ENCODE results near the gene DLEC1.
"Not testable (repeated sequence)": the region's sequence is repeated elsewhere in the genome, so short reads cannot be mapped to it uniquely, and the experiment has no call there.

The DLEC1 gene

DNA sequence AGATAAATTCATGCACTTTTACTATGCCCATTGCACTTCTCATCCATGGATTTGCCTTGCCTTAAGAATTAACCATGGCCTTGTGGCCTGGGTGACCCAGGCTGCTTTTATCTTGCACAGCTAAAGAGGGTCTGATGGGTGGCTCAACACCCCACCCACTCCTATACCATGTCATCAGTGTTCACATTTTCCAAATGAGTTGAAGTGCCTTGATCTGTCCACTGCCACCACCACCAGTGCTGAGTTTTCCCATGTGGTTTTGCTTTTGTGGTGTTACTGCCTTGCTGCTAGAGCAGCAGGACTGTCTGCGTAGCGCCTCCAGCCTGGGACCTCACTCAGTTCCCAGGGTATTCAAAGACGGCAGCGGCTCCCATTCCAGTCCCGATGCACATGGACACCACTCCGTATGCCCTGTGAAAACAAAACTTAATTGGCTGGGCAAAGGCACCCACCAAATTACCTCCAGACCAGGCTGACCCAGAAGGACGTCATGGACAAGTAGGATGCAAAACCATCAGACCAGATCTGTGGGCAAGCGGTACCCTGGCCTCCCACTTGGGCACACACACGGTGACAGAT, 83.8 kb downstream of the DLEC1 start:
- DNase-seq, result no peak

DNA sequence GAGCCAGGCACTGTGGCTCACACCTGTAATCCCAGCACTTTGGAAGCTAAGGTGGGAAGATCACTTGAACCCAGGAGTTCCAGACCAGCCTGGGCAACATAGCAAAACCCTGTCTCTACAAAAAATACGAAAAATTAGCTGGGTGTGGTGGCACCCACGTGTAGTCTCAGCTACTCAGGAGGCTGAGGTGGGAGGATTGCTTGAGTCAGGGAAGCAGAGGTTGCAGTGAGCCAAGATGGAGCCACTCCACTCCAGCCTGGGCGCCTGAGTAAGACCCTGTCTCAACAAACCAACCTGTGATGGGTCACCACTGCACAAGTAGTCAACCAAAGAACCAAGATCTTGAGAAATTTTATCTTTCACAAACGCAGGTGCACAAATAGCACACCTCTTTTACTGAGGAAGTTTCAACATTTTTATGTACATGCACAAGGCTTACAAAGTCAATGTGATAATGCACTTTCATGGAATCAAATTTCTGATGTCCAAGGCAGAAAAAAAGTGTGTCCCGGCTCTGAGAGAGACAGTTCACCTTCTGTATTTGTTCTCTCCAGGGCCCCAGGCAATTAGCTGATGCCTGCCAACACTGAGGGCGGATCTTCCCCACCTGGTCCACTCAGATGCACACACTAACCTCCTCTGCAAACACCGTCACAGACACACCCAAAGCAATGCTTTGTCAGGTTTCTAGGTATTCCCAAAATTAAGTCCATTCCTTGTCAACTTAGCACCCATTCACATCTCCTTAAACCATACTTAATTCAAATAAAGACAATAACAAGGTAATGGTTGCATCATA, 85.5 kb downstream of the DLEC1 start:
- DNase-seq, result no peak

DNA sequence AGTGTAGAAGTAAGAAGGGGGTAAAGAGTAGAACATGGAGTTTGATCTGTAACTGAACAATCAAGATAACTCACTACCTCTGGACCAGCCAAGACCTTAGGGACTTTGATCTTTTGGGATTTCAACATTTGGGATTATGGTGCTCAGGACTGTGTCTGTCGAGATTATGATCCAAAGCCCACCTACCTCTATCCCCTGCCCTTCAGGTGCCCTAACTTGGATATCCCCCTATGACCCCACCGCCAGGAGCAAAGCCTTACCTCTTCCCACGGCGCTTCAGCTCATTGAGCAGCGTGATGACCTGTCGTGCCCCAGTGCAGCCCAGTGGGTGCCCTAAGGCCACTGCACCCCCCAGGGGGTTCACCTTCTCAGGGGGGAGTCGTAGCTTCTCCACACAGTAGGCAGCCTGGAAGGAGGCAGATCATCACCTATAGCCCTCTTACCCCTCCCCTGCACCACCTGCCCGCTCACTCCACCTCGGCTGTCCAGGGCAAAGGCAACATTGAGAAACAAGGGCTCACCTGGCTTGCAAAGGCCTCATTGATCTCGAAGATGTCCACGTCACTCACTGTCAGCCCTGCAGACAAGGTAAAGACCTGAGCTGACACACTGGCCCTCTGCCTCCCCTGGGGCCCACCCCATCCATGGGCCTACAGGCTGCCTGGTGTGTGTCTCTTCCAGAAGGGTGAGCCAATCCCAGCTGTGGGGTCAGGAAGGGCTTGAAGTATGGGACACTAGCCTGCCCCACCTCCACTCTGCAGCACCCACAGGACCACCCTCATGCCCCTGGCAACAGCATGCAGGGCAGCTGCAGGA, 86.5 kb downstream of the DLEC1 start:
- DNase-seq, result no peak

DNA sequence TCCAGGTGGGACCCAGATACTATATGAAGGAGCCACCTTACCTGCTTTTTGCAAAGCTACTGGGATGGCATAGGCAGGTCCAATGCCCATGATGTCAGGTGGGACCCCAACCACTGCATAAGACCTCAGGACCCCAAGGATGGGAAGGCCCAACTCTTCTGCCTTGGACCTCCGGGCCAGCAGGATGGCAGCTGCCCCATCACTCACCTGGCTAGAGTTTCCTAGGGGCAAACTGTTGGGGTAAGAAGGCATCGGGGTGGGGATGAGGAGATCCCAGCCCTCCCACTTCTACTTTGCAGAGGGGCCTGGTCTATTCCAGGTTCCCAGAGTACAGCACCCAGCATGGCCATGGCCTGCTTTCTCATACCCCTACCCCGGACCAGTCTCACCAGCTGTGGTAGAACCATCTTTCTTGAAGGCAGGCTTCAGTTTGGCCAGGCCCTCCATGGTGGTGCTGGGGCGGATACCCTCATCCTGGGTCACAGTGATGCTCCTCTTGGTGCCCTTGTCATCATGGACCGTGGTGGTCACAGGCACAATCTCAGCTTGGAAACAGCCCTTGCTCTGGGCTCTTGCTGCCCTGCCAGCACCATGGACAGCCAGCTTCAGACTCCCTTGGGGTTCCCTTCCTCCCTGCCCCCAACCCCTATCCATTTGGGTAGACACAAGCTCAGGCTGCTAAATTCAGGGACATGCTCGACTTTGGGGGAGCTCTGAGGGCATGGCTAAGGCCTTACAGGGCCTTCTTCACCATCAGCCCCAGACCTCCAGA, 87.3 kb downstream of the DLEC1 start:
- no peak for DNase-seq

DNA sequence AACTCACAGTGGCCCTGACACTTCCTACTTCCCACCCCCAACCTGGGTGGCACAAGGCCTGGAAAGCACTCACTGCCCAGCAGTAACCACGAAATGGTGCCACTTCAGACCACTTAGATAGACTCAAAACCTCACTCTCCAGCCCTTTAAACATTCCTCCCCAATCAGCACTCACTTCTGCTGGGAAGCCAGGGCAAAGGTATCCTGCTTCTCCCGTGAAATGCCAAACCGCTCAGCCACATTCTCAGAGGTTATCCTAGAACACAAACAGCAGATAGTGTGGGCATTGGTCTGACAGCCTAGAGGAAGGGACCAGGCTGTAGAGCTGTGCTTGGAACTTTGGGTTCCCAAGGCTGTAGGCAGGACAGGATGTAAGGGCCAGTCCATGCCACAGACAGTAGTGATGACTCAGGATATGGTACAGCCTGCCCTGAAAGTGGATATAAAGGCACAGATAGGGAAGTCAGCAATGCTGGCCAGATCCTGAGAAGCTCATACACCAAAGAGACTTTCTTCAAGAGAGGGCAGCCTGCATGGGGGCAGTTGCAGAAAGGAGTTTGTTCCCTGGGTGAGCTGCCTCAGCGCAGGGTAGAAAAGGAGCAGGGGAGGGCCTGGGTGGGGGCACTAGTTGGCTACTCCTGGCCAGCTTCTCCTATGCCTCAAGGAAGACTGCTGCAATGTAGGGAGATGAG, 88.7 kb downstream of the DLEC1 start:
- DNase-seq, result no peak

DNA sequence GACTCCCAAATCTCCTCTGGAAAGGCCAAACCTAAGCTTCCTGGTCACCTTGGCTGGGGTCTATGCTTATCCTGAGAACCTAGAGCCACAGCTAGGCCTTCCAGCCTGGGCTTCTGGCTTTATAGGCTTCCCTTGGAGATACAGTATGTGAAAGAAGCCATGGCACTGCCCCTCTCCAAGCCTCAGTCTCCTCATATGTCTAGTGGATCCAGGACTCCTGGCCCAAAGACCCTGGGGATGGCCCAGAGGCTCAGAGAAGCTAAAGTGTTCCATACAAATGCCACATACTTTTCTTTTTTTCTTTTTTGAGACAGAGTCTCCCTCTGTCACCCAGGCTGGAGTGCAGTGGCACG, 89.3 kb downstream of the DLEC1 start:
- no peak for DNase-seq

DNA sequence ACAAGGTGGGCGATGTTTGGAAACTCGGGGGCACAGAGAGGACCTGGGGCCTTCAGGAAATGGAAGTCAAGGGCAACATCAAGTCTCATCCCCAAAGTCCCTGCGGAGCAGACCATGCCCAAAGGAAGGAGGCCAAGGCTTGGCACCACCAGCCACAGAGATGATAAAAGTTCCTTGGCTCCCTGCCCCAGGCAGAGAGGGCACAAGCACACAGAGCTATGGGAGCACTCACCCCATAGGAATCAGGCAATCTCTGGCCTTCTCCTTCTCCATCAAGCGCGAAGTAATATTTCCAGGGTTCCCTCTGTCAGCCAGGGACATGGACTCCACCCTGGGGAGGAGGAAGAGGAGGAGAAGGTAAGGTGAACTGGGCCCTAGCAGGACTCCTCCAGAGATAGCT, 90.0 kb downstream of the DLEC1 start:
- no peak for DNase-seq

DNA sequence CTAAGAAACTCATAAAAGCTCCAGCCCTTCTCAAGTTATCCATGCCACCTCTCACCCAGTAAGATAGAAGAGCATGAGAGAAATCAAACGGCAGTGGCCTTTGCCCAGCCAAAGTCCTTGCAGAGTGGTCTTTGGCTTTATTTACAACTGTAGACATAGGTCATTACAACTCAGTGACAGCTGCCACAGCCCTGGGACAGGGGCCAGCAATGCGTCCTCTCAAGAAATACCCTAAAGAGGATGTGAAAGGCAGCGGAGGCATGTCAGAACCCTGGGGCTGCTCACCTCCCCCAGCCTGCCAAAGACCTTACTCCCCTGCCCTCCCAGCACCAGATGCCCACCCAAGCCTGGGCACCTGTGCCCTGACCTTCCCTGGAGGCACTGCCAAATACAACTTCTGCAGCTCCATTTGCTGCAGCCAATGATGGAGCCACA, 91.6 kb downstream of the DLEC1 start:
- DNase-seq, result no peak

DNA sequence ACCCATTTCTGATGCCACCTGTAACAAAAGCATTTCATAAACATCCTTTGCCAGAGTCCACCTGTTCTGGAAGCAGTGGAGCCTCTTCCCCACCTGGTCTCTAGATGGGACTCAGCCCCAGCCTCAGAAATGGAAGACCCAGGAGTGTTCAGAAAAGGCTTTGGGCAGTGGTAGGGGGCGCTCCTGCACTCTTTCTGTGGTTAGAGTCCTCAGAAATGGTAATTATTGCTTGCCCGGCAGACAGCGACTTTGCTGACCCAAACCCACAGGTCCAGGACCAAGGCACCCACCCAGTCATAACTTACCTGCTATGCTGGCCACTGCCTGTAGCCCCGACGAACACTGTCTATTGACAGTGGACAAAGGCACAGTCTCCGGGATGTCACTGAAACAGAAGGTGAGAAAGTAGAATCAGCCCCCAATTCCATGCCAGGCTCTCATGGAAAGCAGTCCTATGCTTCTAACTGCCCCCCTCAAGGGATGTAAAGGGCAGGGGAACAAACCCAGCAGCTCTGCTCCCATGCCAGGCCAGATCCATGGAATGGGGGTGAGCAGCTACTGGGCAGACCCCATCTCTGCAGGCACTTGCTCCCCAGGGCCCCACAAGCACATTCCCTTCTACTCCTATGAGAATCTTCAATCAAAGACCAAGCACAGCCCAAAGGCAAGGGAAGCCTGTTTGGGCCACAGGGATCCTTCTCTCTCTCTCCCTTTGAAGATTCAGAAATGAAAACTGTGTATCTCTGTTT, 92.8 kb downstream of the DLEC1 start:
- no peak for DNase-seq

DNA sequence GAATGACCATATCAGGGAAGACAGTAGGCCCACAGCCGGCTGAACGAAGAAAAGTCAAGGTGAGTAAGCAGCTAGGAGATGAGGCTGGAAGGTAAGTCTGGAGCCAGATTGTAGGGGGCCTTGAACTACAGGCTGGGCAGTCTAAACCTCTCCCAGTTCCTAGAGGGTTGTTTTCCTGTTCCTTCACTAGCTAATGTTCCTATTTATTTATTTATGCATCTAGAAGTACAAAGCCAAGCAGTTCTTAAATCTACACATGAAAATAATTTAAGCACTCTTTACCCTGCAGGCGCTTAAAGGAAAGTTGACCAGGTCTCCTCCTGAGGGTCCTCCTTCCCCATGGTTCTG, 94.2 kb downstream of the DLEC1 start:
- no peak for DNase-seq

DNA sequence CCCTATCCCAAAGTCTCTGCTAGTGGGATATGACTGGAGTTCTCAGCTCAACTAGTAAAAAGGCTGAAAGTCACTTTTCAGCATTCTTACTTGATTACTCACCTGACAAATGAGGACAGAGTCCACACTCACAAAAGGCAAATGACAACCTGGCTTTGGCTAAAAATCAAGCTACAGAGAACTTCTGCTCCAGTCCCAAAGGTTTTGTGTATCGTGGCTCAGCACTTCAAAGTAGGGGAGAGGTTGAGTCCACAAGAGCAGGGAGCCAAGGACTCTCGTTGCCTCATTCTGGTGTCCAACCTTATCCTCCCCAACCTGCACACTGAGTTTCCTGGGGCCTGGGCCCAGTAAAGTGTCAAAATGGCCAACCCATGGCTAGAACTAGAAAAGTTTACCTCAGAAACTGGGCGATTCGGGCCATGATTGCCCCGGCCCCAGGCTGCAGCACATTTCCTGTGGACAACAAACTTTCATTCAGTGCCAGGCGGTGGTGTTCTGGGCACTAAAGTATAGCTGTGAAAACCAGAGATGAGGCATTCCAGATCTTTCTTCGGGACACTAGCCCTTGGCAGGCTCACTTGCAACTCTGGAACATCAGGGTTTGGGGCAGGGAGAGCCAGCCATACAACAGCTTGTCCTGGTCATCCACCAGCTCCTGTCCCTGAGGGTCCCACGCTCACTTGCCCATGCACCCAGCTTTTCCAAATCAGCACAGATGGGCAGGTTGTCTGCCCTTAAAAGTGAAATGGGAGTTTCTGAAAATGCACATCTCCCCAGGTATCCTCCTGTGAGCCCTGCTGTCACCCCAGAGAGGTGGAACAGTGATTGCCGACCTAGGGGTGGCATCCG, 94.8 kb downstream of the DLEC1 start:
- no peak for DNase-seq

DNA sequence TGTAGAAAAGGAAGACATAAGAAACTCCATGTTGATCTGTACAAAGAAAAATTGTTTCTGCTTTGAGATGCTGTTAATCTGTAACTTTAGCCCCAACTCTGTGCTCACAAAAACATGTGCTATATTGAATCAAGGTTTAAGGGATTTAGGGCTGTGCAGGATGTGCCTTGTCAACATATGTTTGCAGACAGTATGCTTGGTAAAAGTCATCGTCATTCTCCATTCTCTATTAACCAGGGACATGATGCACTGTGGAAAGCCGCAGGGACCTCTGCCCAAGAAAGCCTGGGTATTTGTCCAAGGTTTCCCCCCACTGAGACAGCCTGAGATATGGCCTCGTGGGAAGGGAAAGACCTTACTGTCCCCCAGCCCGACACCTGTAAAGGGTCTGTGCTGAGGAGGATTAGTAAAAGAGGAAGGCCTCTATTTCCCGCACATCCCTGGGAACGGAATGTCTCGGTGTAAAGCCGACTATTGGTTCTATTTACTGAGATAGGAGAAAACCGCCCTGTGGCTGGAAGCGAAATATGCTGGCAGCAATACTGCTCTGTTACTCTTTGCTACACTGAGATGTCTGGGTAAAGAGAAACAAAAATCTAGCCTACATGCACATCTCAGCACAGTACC, 95.6 kb downstream of the DLEC1 start:
- not testable (repeated sequence) for DNase-seq

DNA sequence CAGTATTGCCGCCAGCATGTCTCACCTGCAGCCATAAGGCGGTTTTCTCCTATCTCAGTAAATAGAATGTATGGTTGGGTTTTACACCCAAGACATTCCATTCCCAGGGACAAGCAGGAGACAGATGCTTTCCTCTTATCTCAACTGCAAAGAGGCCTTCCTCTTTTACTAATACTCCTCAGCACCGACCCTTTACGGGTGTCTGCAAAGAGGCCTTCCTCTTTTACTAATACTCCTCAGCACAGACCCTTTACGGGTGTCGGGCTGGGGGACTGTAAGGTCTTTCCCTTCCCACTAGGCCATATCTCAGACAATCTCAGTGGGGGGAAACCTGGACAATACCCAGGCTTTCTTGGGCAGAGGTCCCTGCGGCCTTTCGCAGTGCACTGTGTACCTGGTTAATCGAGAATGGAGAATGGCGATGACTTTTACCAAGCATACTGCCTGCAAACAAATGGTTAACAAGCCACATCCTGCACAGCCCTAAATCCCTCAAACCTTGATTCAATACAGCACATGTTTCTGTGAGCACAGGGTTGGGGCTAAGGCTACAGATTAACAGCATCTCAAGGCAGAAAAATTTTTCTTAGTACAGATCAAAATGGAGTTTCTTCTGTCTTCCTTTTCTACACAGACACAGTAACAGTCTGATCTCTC, 96.7 kb downstream of the DLEC1 start:
- not testable (repeated sequence) for DNase-seq

DNA sequence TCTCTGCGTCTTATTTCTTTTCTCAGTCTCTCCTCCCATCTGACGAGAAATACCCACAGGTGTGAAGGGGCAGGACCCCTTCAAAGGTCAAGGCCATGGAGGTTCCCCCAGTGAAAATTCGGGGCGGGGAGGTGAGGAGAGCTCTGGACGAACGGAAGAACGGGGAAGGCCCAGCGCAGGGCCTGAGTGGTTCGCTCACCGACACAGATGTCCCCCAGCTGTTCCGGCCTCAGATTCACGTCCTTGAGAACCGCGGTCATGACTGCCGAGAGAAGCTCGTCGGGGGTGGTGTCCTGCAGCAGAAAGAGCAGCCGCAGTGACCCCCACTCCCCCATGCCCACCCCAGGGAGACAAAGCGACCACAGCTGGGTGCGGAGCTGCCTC, 97.4 kb downstream of the DLEC1 start:
- DNase-seq, result no peak

DNA sequence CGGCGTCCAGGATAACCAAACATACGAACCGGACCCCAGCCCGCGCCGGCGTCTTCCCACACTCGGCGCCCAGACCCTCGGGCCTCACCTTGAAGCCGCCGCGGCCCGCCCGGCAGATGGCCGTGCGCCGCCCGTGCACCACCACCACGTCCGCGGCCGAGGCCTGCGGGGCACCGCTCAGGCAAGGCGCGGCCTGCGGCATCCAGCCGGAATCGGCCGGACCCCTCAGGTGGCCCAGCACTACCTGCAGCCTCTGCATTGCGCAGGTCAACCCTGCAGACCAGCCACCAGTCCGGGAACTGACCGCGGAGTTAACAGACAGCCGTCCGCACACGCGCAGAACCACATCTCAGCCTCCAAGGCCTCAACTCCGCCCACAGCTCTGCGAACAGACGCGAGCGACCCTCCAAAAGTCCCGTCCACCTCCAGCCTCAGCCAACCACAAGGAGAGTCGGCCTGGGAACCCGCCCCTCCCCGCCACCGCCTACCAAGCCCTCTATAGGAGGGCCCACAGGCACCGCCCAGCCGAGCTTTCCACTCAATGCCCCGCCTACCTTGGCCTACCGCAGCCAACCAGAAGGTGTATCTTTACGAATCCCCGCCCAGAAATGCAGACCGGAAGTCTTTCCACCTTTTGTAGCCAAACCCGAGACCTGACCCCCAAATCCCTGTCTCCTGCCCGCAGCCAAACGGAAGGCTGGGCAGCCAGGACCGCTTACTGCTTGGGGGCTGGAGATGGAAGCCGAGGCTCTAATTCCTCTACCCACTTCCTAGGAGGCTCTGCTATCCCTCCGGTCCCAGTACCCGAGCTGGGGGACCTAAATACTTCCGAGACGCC, 98.0 kb downstream of the DLEC1 start, which contains the start of gene ACAA1:
Gene ACAA1, minus strand, starts transcription at position 351 of the 838 bp plus-strand sequence. Its CDS starts 92 bp downstream, at position 259.
- DNase-seq, result peak; percentile 99

DNA sequence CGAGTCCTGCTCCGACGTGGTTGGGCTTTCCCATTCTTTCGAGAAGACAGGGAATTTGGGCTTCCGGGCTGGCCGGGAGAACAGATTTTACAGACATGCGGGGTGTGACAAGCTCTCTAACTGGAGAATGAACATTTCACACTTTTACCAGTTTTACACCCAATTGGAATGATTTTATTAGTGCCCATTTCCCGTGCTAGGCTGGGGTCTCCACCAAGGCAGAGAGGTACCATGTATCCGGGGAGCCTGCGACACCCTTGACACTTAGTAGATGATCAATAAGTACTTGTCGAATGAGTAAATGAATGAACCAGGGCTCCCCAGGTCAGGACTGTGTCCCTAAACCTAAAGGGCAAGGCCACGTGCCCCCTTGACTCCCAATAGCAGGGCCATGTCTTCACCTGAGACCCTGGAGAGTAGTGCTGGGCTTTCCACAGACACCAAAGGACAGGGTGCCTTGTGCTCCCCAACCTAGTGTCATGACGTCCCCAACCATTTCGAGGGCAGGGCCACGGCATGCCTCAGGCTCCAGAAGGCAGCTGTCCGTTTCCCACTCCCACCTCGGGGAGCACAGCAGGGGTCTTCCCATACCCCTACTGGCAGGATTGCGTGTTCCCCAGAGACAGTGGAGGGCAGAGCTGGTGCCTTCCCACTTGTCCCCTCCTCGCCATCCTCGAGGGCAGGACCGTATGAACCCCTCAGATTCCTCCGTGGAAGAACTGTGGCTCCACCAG, 98.8 kb downstream of the DLEC1 start:
- no peak for DNase-seq

DNA sequence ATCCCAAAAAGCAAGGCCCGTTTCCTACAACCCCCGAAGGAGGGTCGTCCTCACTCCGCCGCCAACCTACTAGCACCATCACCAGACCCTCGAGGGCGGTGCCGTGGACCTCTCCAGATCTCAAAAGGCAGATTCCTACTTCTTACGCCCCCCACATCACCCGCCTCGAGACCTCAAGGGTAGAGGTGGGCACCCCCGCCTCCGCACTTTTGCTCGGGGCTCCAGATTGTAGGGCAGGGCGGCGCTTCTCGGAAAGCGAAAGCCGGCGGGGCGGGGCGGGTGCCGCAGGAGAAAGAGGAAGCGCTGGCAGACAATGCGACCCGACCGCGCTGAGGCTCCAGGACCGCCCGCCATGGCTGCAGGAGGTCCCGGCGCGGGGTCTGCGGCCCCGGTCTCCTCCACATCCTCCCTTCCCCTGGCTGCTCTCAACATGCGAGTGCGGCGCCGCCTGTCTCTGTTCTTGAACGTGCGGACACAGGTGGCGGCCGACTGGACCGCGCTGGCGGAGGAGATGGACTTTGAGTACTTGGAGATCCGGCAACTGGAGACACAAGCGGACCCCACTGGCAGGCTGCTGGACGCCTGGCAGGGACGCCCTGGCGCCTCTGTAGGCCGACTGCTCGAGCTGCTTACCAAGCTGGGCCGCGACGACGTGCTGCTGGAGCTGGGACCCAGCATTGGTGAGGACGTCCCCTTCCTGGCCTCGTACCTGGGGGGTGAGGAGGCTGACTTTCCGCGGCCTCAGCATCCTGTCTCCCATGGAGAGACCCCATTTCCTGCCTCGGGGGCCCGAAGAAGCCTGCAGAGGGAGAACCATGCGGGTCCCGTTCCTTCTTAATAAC, 99.6 kb downstream of the DLEC1 start, which contains the start of gene MYD88:
Gene MYD88, plus strand, starts transcription at position 313 of the 842 bp plus-strand sequence. Its CDS starts 40 bp downstream, at position 353.
- peak; percentile 53 for DNase-seq
